RWPE2 (cell line): ENCODE results near the gene DMD.
"Not testable (repeated sequence)": the region's sequence is repeated elsewhere in the genome, so short reads cannot be mapped to it uniquely, and the experiment has no call there.

ENCODE experiments used
- ATAC-seq: fragments of 200-7000 bp; cut with Tn5 transposase; 3 replicates; pipeline ENCODE4 v1.9.1; 2021; ENCODE audit warnings: low read depth
- DNase-seq: peaks from one replicate; pipeline ENCODE4 v3.0.0-alpha.2; 2020; ENCODE audit warnings: low spot score
- H3K27ac ChIP-seq: fragments of 450-650 bp; 2 replicates; pipeline ENCODE4 v1.5.1; 2017; ENCODE audit warnings: mild to moderate bottlenecking; ENCODE audit not compliant: poor library complexity, severe bottlenecking
- H3K27me3 ChIP-seq: fragments of 250-450 bp; sonication (Bioruptor Pico); 2 replicates; pipeline ENCODE4 v1.5.1; 2021; ENCODE audit warnings: mild to moderate bottlenecking, moderate library complexity; ENCODE audit not compliant: insufficient read depth, poor library complexity, severe bottlenecking
- H3K36me3 ChIP-seq: fragments of 250-450 bp; sonication (Bioruptor Pico); 2 replicates; pipeline ENCODE4 v1.5.1; 2020; ENCODE audit warnings: low read depth, mild to moderate bottlenecking, moderate library complexity
- H3K4me1 ChIP-seq: fragments of 250-450 bp; sonication (Bioruptor Pico); 2 replicates; pipeline ENCODE4 v1.5.1; 2021; ENCODE audit warnings: mild to moderate bottlenecking, moderate library complexity; ENCODE audit not compliant: insufficient read depth, poor library complexity, severe bottlenecking
- H3K4me3 ChIP-seq: fragments of 250-450 bp; sonication (Bioruptor Pico); 2 replicates; pipeline ENCODE4 v1.5.1; 2021; ENCODE audit warnings: mild to moderate bottlenecking, moderate library complexity; ENCODE audit not compliant: severe bottlenecking
- H3K9me3 ChIP-seq: fragments of 250-450 bp; sonication (Bioruptor Pico); 2 replicates; pipeline ENCODE4 v1.5.1; 2021; ENCODE audit warnings: mild to moderate bottlenecking, moderate library complexity; ENCODE audit not compliant: severe bottlenecking
- TF ChIP-seq, protein P1 (sequence below): fragments of 450-650 bp; IDR thresholded peaks from one replicate; pipeline ENCODE4 v1.5.1; 2017; ENCODE audit warnings: mild to moderate bottlenecking, moderate library complexity; ENCODE audit not compliant: poor library complexity, severe bottlenecking

Gene DMD

DNA sequence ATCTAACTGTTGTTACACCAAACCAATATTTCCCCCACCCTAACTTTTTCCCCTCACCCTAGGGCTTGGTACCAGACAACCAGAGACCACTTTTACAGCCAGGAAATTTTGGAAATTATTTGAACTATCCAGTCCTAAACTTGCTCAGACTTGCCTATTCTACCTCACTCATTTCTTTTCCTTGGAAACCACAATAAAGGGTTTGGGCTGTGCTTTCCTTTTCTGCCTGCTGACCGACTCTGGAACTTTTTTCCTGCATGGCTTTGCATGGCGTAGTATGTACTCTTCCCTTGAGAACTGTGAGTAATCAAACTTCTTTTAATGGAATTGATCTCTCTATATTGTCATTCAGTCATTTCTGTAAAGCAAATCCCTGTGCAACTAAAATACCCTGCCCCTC is 1623.0 kb downstream of the DMD start:
- H3K9me3 ChIP-seq: no peaks in the 10 kb centered on the region
- no peak overlapping the region for H3K27ac ChIP-seq
- no peaks in the 10 kb centered on the region for H3K27me3 ChIP-seq
- H3K4me3 ChIP-seq: no peak overlapping the region
- no peaks in the 10 kb centered on the region for H3K4me1 ChIP-seq
- no peak for ATAC-seq
- no peaks in the 10 kb centered on the region for H3K36me3 ChIP-seq
- no peak for DNase-seq
- TF ChIP-seq, protein P1, sequence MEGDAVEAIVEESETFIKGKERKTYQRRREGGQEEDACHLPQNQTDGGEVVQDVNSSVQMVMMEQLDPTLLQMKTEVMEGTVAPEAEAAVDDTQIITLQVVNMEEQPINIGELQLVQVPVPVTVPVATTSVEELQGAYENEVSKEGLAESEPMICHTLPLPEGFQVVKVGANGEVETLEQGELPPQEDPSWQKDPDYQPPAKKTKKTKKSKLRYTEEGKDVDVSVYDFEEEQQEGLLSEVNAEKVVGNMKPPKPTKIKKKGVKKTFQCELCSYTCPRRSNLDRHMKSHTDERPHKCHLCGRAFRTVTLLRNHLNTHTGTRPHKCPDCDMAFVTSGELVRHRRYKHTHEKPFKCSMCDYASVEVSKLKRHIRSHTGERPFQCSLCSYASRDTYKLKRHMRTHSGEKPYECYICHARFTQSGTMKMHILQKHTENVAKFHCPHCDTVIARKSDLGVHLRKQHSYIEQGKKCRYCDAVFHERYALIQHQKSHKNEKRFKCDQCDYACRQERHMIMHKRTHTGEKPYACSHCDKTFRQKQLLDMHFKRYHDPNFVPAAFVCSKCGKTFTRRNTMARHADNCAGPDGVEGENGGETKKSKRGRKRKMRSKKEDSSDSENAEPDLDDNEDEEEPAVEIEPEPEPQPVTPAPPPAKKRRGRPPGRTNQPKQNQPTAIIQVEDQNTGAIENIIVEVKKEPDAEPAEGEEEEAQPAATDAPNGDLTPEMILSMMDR: no peak

DNA sequence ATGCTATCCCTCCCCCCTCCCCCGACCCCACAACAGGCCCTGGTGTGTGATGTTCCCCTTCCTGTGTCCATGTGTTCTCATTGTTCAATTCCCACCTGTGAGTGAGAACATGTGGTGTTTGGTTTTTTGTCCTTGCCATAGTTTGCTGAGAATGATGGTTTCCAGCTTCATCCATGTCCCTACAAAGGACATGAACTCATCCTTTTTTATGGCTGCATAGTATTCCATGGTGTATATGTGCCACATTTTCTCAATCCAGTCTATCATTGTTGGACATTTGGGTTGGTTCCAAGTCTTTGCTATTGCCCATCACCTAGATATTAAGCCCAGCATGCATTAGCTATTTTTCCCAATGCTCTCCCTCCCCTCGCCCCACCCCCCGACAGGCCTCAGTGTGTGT is 1627.5 kb downstream of the DMD start:
- not testable (repeated sequence) for H3K36me3 ChIP-seq, ATAC-seq, H3K27me3 ChIP-seq, H3K4me3 ChIP-seq, H3K27ac ChIP-seq, H3K4me1 ChIP-seq, DNase-seq, H3K9me3 ChIP-seq

DNA sequence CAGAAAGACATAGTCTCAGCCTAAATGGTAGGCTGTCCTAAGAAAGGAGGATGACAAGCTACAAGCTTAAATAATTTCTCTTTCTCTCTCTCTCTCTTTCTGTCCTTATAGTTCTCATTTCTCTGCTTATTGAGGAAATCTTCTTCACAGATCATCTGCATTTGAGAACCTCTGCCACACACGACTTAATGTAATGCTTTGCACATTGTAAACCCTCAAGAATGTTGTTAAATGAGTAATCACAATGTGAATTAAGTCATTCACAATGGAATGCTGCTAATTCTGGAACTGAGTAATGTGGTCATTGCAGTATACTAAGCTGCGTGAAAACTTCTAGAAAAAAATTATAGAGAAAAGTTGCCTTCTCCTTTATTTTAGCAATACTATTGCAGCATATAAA is 1630.6 kb downstream of the DMD start:
- no peaks in the 10 kb centered on the region for H3K9me3 ChIP-seq
- no peaks in the 10 kb centered on the region for H3K36me3 ChIP-seq
- no peak for DNase-seq
- peak overlapping the region; percentile 29 for H3K27ac ChIP-seq
- peak; percentile 90 for ATAC-seq
- H3K4me1 ChIP-seq: peaks cover 9% of the 10 kb centered on the region
- TF ChIP-seq, protein P1: no peak
- H3K4me3 ChIP-seq: no peak overlapping the region
- H3K27me3 ChIP-seq: no peaks in the 10 kb centered on the region

DNA sequence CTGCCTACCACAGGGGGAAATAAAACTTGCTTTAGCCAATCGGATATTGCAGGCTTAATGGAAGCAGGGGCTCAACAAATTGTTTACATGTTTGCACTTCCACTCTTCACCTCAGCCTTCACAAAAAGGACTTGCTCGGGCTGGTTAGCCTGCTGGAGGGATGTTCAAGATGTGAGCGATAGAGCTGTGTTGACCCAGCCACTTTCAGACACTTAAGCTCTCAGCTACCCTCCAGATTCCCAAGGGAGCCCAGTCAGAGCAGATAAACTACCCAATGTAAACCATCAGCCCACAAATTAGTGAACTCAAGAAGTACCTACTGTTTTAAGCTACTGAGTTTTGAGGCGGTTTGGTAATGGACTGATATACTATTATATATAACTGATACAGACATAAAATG is 1631.1 kb downstream of the DMD start:
- Histone ChIP-seq H3K27me3 (no peaks in the 10 kb centered on the region), H3K36me3 (no peaks in the 10 kb centered on the region), H3K27ac (peak overlapping the region; percentile 29), H3K4me1 (peaks cover 9% of the 10 kb centered on the region), H3K9me3 (no peaks in the 10 kb centered on the region), H3K4me3 (no peak overlapping the region)
- DNase-seq (no peak), ATAC-seq (no peak)
- TF ChIP-seq, protein P1: no peak

DNA sequence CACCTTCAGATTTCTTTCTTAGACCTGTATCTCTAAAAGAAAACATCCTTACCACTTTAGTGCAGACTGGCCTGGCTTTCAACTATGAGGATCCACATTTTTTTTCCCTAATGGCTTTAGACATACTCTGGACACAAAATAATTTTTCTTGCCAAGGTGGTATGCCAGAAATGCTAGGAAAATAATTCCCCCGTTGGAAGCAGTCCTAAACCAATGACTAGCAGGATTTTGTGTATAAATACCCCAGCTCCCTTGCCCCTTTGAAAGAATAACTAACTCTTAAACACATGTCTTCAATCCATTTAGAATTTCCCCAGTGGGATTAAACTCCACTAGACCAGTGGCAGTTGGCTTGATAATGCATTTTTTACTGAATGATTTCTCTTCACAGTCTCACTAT is 1639.0 kb downstream of the DMD start:
- ATAC-seq (no peak), DNase-seq (no peak)
- no peaks in the 10 kb centered on the region for H3K9me3 ChIP-seq
- TF ChIP-seq, protein P1: no peak
- no peaks in the 10 kb centered on the region for H3K36me3 ChIP-seq
- no peaks in the 10 kb centered on the region for H3K4me1 ChIP-seq
- H3K27me3 ChIP-seq: no peaks in the 10 kb centered on the region
- H3K27ac ChIP-seq: no peak overlapping the region
- no peak overlapping the region for H3K4me3 ChIP-seq
